ENCODE measurements around the gene GCN1.

Gene GCN1

DNA sequence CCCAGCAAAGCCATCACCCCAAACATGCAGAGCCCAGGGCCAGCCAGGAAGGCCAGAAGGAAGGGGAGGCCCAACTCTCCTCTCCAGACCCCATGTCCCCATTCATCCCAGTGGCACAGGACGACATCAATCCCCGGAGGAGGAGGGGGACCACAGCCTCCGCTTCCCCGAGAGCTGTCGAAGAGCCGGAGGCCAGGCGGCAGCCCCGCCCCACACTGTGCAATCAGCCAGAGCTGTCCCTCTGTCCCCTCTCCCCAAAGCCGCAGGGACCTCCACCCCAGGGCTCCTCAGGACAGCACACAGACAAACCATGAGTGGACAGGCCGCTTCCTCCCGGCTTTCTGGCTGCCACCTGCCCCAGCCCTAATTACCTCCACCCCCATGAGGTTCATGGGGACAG, 94.8 kb downstream of the GCN1 start:
- Histone ChIP-seq H3K27ac (0 out of 2 replicates have a peak overlapping the region, but pooled peaks have one; percentile 13), H3K9me3 (no peaks in the 10 kb centered on the region), H3K27me3 (no peaks in the 10 kb centered on the region), H3K36me3 (peaks cover 96% of the 10 kb centered on the region), H3K4me2 (no peak overlapping the region), H3K4me3 (no peak overlapping the region), H4K20me1 (peaks cover 91% of the 10 kb centered on the region), H3K9ac (no peak overlapping the region; the same call in 1 of the 2 replicates), H3K4me1 (peaks cover 41% of the 10 kb centered on the region)
- TF ChIP-seq Cebpa-rat (IDR thresholded peaks at IDR 0.05), result no peak

DNA sequence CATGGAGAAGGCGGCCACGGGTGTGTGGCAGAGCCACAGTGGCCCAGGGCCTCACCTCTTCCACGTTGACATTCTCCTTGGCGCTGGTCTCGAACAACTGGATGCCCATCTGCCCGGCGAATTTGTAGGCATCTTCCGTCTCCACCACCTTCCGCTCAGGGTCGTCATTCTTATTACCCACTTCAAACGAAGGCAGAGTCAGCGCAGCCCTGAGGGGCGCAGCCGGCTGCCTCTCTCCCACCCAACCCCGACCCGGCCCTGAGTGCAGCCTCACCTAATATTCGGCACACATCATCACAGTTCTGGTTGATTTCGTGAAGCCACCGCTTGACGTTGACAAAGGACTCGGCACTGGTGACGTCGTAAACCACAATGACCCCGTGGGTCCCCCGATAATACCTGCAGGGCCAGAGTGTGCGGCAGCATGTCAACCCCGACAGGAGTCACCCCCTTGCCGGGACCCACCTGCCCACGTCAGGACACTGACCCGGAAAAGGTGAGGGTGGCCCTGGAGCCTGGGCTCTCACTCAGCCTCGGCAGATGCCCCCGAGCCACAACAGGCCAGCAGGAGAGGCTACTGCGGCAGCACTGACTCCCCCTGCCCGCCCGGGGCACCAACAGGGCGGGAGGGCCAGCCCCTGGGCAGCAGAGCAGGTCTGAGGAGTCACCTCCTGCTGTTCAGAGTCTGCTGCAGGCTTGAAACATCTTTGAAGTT, 95.6 kb downstream of the GCN1 start:
- Histone ChIP-seq H3K36me3 (peaks cover 92% of the 10 kb centered on the region), H4K20me1 (peaks cover 91% of the 10 kb centered on the region), H3K9ac (no peak overlapping the region), H3K9me3 (no peaks in the 10 kb centered on the region), H3K4me2 (no peak overlapping the region), H3K27ac (no peak overlapping the region), H3K4me1 (peaks cover 50% of the 10 kb centered on the region), H3K4me3 (no peak overlapping the region), H3K27me3 (no peaks in the 10 kb centered on the region)
- TF ChIP-seq Cebpa-rat (IDR thresholded peaks at IDR 0.05), result no peak

DNA sequence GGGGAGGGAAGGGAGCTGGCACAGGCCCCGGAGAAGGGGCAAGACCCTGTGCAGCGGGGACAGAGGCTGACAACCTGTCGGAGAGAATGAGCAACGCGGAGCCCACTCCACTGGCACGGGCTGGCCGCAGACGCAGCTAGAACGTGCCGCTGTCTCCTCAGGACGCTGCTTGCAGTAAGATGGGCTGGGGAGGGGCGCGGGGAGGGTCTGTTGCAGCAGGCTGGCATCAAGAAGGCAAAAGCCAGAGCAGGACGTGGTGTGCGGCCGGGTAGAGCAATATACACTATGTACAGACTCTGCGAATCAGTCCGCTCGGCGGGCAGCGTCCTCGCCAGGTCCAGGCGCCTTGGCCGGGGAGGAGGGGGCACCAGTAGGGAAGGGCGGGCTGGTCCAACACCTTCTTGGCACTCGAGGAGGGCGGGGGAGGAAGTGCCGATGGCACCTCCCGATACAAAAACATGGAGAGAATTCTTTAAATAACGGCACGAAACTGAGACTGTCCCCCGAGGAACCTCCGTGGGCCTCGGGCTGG, 97.8 kb downstream of the GCN1 start:
- Histone ChIP-seq H3K9ac (no peak overlapping the region), H3K4me2 (no peak overlapping the region), H3K9me3 (no peaks in the 10 kb centered on the region), H3K4me3 (no peak overlapping the region), H4K20me1 (peaks cover 91% of the 10 kb centered on the region), H3K4me1 (peaks cover 40% of the 10 kb centered on the region), H3K27me3 (no peaks in the 10 kb centered on the region), H3K36me3 (peaks cover 88% of the 10 kb centered on the region), H3K27ac (no peak overlapping the region)
- TF ChIP-seq Cebpa-rat (IDR thresholded peaks at IDR 0.05), result no peak

- Histone ChIP-seq H3K4me3 (no peak overlapping the region), H4K20me1 (peaks cover 81% of the 10 kb centered on the region), H3K4me1 (peaks cover 30% of the 10 kb centered on the region), H3K36me3 (peaks cover 79% of the 10 kb centered on the region), H3K9me3 (no peaks in the 10 kb centered on the region), H3K9ac (no peak overlapping the region), H3K27me3 (no peaks in the 10 kb centered on the region), H3K27ac (no peak overlapping the region), H3K4me2 (no peak overlapping the region)
- TF ChIP-seq Cebpa-rat (IDR thresholded peaks at IDR 0.05), result no peak
Measured at GRCh38 chr12:120095736-120096135, 98.8 kb downstream of the GCN1 start.

- peaks cover 26% of the 10 kb centered on the region for H3K4me1 ChIP-seq
- no peak overlapping the region for H3K4me2 ChIP-seq
- no peak for TF ChIP-seq Cebpa-rat (IDR thresholded peaks at IDR 0.05)
- no peaks in the 10 kb centered on the region for H3K9me3 ChIP-seq
- peaks cover 81% of the 10 kb centered on the region for H4K20me1 ChIP-seq
- peaks cover 79% of the 10 kb centered on the region for H3K36me3 ChIP-seq
- H3K27me3 ChIP-seq, result no peaks in the 10 kb centered on the region
- no peak overlapping the region for H3K9ac ChIP-seq
- H3K27ac ChIP-seq, result no peak overlapping the region
- H3K4me3 ChIP-seq, result no peak overlapping the region
Measured at GRCh38 chr12:120095331-120095730, 99.2 kb downstream of the GCN1 start.

GRCh38 chr12:120094485-120094884, 100.0 kb downstream of the GCN1 start:
- peak overlapping the region; percentile 29; the same call in 1 of the 2 replicates for H3K9ac ChIP-seq
- H3K9me3 ChIP-seq, result no peaks in the 10 kb centered on the region
- no peak overlapping the region for H3K27ac ChIP-seq
- no peaks in the 10 kb centered on the region for H3K27me3 ChIP-seq
- H3K4me1 ChIP-seq, result peaks cover 18% of the 10 kb centered on the region
- H4K20me1 ChIP-seq, result peaks cover 79% of the 10 kb centered on the region
- TF ChIP-seq Cebpa-rat (IDR thresholded peaks at IDR 0.05), result no peak
- H3K4me2 ChIP-seq, result 0 out of 2 replicates have a peak overlapping the region, but pooled peaks have one; percentile 14
- peaks cover 73% of the 10 kb centered on the region for H3K36me3 ChIP-seq
- H3K4me3 ChIP-seq, result no peak overlapping the region

DNA sequence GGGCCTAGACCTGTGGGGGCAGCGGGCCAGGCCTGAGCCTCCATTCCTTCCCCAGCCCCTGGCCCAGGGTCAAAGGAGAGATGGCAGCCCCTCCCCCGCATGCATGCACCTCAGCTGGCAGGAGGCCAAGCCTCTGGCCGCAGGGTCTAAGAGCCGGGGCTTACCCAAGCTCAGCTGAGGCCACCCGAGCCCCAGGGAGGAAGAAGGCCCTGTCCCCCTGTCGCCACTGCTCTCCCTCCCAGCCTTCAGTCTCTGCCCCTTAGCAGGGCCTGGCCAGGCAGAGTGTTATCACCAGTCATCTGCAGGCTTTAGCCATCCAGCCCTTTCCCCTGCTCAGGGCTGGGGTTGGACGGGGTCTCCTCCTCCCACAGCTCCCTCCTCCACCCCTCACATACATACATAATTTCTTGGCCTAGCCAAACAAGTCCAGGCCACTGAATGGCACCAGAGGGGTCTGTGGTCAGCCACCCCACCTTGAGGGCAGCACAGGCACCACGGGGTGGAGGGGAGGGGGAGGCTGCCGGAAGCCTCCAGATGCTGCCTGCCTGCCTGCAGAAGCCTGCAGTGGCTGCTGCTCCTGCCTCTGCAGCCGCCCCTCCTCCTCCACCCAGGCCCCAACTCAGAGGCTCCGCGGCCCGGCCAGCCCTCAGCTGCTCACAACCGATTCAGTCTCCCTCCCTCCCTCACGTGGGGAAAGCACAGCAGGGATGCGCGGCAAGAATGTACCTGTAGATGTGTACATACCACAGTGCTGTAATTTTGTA, 100.7 kb downstream of the GCN1 start:
- H3K4me3 ChIP-seq, result no peak overlapping the region
- H3K9ac ChIP-seq, result peak overlapping the region; percentile 19; the same call in 1 of the 2 replicates
- peak overlapping the region; percentile 45 for H3K4me2 ChIP-seq
- H3K36me3 ChIP-seq, result peaks cover 66% of the 10 kb centered on the region
- H3K27me3 ChIP-seq, result no peaks in the 10 kb centered on the region
- H3K27ac ChIP-seq, result peak overlapping the region; percentile 56; the same call in 1 of the 2 replicates
- peaks cover 17% of the 10 kb centered on the region for H3K4me1 ChIP-seq
- no peak for TF ChIP-seq Cebpa-rat (IDR thresholded peaks at IDR 0.05)
- no peaks in the 10 kb centered on the region for H3K9me3 ChIP-seq
- peaks cover 72% of the 10 kb centered on the region for H4K20me1 ChIP-seq

DNA sequence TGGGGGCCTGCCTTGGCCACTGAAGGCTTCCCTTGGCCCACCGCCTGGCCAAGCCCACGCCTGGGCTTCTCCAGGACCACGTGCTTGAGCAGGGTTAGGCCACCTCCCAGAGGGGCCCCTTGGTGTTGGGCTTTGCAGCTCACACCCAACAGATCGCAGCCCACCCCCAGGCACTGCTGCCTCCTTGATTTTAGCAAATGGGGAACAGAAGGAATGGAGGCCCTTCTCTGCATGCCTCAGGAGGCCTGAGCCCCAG, 101.3 kb downstream of the GCN1 start:
- Histone ChIP-seq H3K27ac (peak overlapping the region; percentile 56; the same call in 1 of the 2 replicates), H3K36me3 (peaks cover 61% of the 10 kb centered on the region), H3K4me3 (no peak overlapping the region), H3K4me1 (peaks cover 17% of the 10 kb centered on the region), H3K9ac (no peak overlapping the region), H3K4me2 (peak overlapping the region; percentile 45), H3K9me3 (no peaks in the 10 kb centered on the region), H4K20me1 (peaks cover 67% of the 10 kb centered on the region), H3K27me3 (no peaks in the 10 kb centered on the region)
- TF ChIP-seq Cebpa-rat (IDR thresholded peaks at IDR 0.05), result no peak

DNA sequence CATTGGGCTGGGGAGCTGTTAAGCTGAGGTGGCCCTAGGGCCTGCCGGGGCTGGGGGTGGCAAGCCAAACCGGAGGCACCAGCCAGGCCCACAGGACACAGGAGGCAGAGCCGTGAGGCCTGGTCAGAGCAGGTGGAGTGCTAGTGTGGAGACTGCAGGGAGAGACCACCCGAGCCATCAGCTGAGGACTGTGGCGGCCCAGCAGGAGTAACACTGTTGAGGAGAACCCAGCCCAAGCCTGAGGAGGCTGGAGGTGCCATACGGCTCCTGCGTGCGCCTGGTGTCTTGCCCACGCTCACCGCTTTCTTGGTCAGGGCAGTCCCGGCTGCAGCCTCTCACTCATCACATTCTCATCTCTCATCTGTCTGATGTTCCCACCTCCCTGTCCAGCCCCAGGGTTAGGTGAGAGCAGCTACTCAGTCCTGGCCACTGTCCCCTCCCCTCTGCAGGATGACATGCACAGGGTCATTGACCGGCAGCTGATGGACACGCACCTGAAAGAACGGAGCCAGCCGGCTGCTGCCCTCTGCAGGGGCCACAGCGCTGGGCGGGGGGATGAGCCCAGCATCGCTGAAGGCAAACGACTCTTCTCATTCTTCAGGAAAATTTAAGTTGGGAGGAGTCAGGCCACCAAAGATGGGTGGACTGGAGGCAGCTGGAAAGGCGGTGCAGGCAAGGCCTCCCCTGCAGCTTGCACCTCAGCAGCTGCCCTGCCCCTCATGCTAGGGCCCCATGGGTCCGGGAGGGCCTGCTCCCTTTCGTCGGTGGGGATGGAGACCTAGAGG, 101.8 kb downstream of the GCN1 start:
- H3K27me3 ChIP-seq, result no peaks in the 10 kb centered on the region
- H4K20me1 ChIP-seq, result peaks cover 63% of the 10 kb centered on the region
- no peak overlapping the region for H3K4me2 ChIP-seq
- H3K9ac ChIP-seq, result no peak overlapping the region
- peaks cover 20% of the 10 kb centered on the region for H3K4me1 ChIP-seq
- H3K9me3 ChIP-seq, result no peaks in the 10 kb centered on the region
- peaks cover 57% of the 10 kb centered on the region for H3K36me3 ChIP-seq
- TF ChIP-seq Cebpa-rat (IDR thresholded peaks at IDR 0.05), result no peak
- H3K4me3 ChIP-seq, result no peak overlapping the region
- H3K27ac ChIP-seq, result no peak overlapping the region
